Progenitor cell of endocrine pancreas (in vitro differentiated cells): ENCODE measurements around the gene EMP2. TPM values are rescaled to one million over a fixed set of nuclear protein-coding genes. Genes with fewer than 3 reads are reported as not detected.

Experiments used
- DNase-seq: peaks from one replicate; pipeline ENCODE4 v3.0.0; 2021; ENCODE audit warnings: low spot score; ENCODE audit not compliant: unreplicated experiment
- H3K27ac Mint-ChIP-seq: 2 replicates; pipeline ENCODE4 v1.8.0; 2021; ENCODE audit warnings: mild to moderate bottlenecking, moderate library complexity, mixed read lengths
- H3K27me3 Mint-ChIP-seq: 2 replicates; pipeline ENCODE4 v1.8.0; 2021; ENCODE audit warnings: mixed read lengths
- H3K36me3 Mint-ChIP-seq: 2 replicates; pipeline ENCODE4 v1.8.0; 2022; ENCODE audit warnings: mixed read lengths; ENCODE audit not compliant: insufficient read depth
- H3K4me1 Mint-ChIP-seq: 2 replicates; pipeline ENCODE4 v1.8.0; 2021; ENCODE audit warnings: low read depth, mixed read lengths
- H3K4me3 Mint-ChIP-seq: 2 replicates; pipeline ENCODE4 v1.8.0; 2021; ENCODE audit warnings: low read depth, mild to moderate bottlenecking, moderate library complexity, mixed read lengths
- H3K9me3 Mint-ChIP-seq: 2 replicates; pipeline ENCODE4 v1.8.0; 2021; ENCODE audit warnings: low read depth, mixed read lengths
- total RNA-seq: library from RNA; stranded (reverse); gene quantifications from 2 replicates; pipeline ENCODE4 v1.2.1, GENCODE V29; 2021
- TF ChIP-seq, protein P1 (sequence below): fragments of 200-600 bp; sonication (generic); IDR thresholded peaks from one replicate; pipeline ENCODE4 v1.5.0; 2021; ENCODE audit warnings: antibody characterized with exemption, mild to moderate bottlenecking; ENCODE audit not compliant: unreplicated experiment

Gene EMP2
- total RNA-seq, 1 donor from 2014 or later: 10.5 TPM

DNA sequence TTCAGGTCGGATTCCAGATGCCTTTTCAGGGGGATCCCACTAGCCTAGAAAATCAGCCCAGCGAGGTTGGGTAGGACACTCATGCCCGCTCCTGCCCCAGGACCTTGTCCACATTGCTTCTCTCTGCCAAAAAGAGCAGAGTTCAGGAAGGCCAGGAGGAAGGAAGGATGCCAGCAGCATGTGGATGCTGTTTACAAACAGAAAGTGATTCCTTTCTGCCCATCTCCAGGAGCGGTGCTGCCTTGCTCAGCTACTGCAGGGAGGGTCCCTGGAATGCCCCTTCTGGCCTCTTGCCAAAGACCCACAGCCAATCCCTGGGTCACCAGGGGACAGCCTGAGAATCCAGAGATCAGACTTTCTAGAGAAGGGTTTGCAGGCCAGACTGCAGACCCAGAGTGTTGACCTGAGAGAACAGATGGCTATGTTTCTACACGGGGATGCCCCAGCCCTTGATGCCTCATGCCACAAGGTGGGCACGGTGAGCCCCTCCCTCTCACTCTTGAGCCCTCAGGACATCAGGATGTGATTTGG, 32.3 kb upstream of the EMP2 start:
- no peak overlapping the region for H3K4me3 Mint-ChIP-seq
- peaks cover 6% of the 10 kb centered on the region for H3K4me1 Mint-ChIP-seq
- H3K27ac Mint-ChIP-seq: no peak overlapping the region
- no peaks in the 10 kb centered on the region for H3K36me3 Mint-ChIP-seq
- TF ChIP-seq, protein P1, sequence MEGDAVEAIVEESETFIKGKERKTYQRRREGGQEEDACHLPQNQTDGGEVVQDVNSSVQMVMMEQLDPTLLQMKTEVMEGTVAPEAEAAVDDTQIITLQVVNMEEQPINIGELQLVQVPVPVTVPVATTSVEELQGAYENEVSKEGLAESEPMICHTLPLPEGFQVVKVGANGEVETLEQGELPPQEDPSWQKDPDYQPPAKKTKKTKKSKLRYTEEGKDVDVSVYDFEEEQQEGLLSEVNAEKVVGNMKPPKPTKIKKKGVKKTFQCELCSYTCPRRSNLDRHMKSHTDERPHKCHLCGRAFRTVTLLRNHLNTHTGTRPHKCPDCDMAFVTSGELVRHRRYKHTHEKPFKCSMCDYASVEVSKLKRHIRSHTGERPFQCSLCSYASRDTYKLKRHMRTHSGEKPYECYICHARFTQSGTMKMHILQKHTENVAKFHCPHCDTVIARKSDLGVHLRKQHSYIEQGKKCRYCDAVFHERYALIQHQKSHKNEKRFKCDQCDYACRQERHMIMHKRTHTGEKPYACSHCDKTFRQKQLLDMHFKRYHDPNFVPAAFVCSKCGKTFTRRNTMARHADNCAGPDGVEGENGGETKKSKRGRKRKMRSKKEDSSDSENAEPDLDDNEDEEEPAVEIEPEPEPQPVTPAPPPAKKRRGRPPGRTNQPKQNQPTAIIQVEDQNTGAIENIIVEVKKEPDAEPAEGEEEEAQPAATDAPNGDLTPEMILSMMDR: no peak
- DNase-seq: no peak
- H3K27me3 Mint-ChIP-seq: peaks cover 9% of the 10 kb centered on the region
- H3K9me3 Mint-ChIP-seq: no peaks in the 10 kb centered on the region

DNA sequence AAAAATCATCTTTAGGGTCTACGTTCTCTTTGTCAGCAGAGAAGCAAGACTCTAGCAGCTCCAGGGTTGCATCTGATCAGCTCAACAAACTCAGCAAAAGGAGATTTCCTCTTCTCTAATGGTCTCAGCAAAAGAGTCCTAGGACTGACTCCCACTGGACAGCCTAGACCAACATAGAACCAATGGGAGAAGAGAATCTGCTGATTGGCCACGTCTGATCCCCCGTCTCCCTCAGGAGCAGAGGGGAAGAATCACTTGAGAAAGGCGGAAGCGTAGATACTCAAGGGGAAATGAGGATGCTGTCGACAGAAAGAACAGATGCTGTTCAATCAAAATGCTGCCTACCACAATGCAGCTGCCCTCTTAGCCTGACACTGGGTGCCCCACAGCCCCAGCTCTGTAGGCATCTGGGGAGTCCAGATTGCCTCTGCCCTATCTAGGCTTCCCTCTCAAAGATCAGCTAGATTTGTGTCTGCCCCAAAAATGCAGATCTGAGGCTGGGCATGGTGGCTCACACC, 31.5 kb upstream of the EMP2 start:
- no peaks in the 10 kb centered on the region for H3K36me3 Mint-ChIP-seq
- H3K4me1 Mint-ChIP-seq: no peaks in the 10 kb centered on the region
- no peaks in the 10 kb centered on the region for H3K9me3 Mint-ChIP-seq
- no peak for DNase-seq
- TF ChIP-seq, protein P1: no peak
- peaks cover 7% of the 10 kb centered on the region for H3K27me3 Mint-ChIP-seq
- H3K4me3 Mint-ChIP-seq: no peak overlapping the region
- no peak overlapping the region for H3K27ac Mint-ChIP-seq

DNA sequence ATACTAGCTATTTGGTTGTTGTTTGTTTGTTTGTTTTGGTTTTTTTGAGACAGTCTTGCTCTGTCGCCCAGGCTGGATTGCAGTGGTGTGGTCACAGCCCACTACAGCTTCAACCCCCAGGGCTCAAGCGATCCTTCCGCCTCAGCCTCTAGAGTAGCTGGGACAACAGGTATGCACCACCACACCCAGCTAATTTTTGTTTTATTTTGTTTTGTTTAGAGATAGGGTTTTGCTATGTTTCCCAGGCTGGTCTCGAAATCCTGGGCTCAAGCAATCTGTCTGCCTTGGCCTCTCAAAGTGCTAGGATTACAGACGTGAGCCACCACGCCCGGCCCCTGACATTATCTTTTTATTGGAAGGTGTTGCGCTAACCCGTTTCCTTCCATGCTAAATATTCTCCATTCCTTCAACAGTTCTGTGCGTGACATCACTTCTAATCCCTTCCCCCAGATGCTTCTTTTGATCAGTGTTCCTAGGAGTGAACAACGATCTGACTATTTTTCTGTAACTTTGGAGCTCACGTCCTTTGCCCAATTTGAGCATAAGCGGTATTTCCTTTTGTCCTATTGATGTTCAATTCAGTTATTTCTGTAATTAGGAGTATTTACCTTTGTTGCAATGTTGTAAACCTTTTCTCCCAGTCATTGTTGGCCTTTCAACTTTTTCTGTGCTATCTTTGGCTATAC, 30.2 kb upstream of the EMP2 start:
- H3K27me3 Mint-ChIP-seq: peaks cover 9% of the 10 kb centered on the region
- no peaks in the 10 kb centered on the region for H3K36me3 Mint-ChIP-seq
- TF ChIP-seq, protein P1: no peak
- no peaks in the 10 kb centered on the region for H3K4me1 Mint-ChIP-seq
- no peak for DNase-seq
- no peaks in the 10 kb centered on the region for H3K9me3 Mint-ChIP-seq
- H3K4me3 Mint-ChIP-seq: no peak overlapping the region
- no peak overlapping the region for H3K27ac Mint-ChIP-seq

DNA sequence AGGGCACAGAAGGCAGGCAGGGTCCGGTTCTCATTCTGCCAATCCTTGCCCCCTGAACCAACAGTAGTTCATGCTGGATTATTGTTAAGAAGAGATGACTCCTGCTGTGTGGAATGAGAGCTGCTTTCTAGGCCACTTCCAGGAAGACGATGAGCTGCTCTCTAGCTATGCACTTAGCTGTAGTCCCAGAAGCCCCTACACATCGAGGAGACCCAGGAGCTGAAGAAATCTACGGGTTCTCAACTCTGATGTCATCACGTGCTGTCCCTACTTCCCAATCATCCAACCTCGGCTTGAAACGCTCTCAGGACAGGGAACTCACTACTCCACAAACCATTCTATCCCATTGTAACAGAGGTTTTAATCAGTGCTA, 29.0 kb upstream of the EMP2 start:
- H3K4me3 Mint-ChIP-seq: no peak overlapping the region
- TF ChIP-seq, protein P1: no peak
- H3K27me3 Mint-ChIP-seq: peaks cover 9% of the 10 kb centered on the region
- H3K4me1 Mint-ChIP-seq: no peaks in the 10 kb centered on the region
- H3K27ac Mint-ChIP-seq: no peak overlapping the region
- DNase-seq: no peak
- no peaks in the 10 kb centered on the region for H3K9me3 Mint-ChIP-seq
- H3K36me3 Mint-ChIP-seq: no peaks in the 10 kb centered on the region

DNA sequence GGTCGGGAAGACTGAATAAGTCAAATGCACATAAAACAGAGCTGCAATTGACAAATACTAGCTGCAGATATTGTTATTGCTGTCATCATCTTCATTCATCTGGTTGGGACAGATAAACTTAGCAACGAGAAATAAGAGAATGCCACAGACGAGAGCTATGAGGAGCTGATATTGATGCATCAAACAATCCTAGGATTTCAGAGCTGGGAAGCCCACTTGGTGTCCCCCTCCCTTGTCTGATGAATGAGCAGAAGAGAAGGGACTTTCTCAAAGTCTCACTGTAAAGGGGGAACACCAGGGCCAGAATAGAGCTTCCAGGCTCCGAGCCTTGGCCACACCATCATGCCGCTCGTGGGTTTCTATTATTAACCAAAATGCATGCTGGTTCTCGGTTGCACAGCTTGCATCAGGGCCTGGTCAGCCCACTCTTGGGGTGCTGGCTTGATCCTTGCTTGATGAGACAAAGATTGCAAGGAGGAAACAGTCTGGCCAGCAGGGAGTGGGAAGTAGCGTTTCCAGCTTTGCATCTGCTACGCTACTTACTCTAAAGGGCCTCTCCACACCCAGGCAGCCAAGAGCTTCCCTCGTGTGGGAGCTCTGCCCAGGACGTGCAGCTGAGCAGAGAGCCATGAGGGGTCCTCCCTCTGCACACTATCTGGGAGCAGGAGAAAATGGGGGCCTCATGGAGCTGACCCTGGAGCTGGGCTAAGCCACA, 28.4 kb upstream of the EMP2 start:
- Mint-ChIP-seq H3K4me1 (no peaks in the 10 kb centered on the region), H3K36me3 (no peaks in the 10 kb centered on the region), H3K9me3 (no peaks in the 10 kb centered on the region), H3K4me3 (no peak overlapping the region), H3K27ac (no peak overlapping the region), H3K27me3 (peaks cover 9% of the 10 kb centered on the region)
- DNase-seq: no peak
- TF ChIP-seq, protein P1: no peak
